K562 (cell line): ENCODE measurements around the gene OSGEP. TPM values are rescaled to one million over a fixed set of nuclear protein-coding genes. Genes with fewer than 3 reads are reported as not detected.
A peak's percentile ranks its signal among the peaks of the same experiment; 100 is the strongest.

Source experiments
- ADNP ChIP-seq: fragments of 200-800 bp; sonication (Bioruptor generic); IDR thresholded peaks from 2 replicates; pipeline ENCODE4 v1.6.1; 2016; ENCODE audit warnings: missing genetic modification characterization, missing compliant biosample characterization
- BACH1 ChIP-seq: fragments of 200-800 bp; sonication (Bioruptor generic); IDR thresholded peaks from 2 replicates; pipeline ENCODE4 v1.6.1; 2016; ENCODE audit warnings: missing genetic modification characterization, missing compliant biosample characterization
- BCL6 ChIP-seq: fragments of 250-450 bp; sonication (Bioruptor Pico); IDR thresholded peaks from 2 replicates; pipeline ENCODE4 v1.4.0; 2020
- BRF1 ChIP-seq: IDR thresholded peaks from 3 replicates; pipeline ENCODE4 v1.6.1; 2011; ENCODE audit warnings: borderline replicate concordance, mild to moderate bottlenecking; ENCODE audit not compliant: insufficient read length; ENCODE audit errors: extremely low read depth
- FOXJ2 ChIP-seq: fragments of 200-800 bp; sonication (Bioruptor generic); IDR thresholded peaks from 2 replicates; pipeline ENCODE4 v1.6.1; 2016; ENCODE audit warnings: missing genetic modification characterization, missing compliant biosample characterization
- FOXM1 ChIP-seq, 2 experiments: fragments of 450-650 bp in 1 of 2; sonication (generic) in 1 of 2; formaldehyde crosslinking in 1 of 2; IDR thresholded peaks; 2 replicates each; pipeline versions ENCODE4 v1.6.1 to v1.9.0; 2017 to 2022; ENCODE audit warnings: low read depth in 2 of 2, mild to moderate bottlenecking in 2 of 2, missing genetic modification reagents in 1 of 2, moderate library complexity in 1 of 2
- HDAC1 ChIP-seq, 2 experiments: fragments of 450-650 bp; IDR thresholded peaks; 2 replicates each; pipeline ENCODE4 v1.6.1; 2016 to 2017; ENCODE audit warnings: inconsistent platforms in 1 of 2, mild to moderate bottlenecking in 1 of 2, moderate library complexity in 1 of 2
- HSF4 ChIP-seq: fragments of 250-450 bp; sonication (Bioruptor Pico); IDR thresholded peaks from 2 replicates; pipeline ENCODE4 v2.1.2; 2022; ENCODE audit warnings: mild to moderate bottlenecking, moderate library complexity, borderline replicate concordance
- MBD2 ChIP-seq: sonication (generic); IDR thresholded peaks from 2 replicates; pipeline ENCODE4 v1.6.1; 2016; ENCODE audit warnings: low read depth, borderline replicate concordance
- NFIC ChIP-seq: fragments of 450-650 bp; IDR thresholded peaks from 2 replicates; pipeline ENCODE4 v1.6.1; 2017; ENCODE audit warnings: mild to moderate bottlenecking, inconsistent platforms
- OTX1 ChIP-seq: fragments of 450-650 bp; formaldehyde crosslinking; IDR thresholded peaks from 2 replicates; pipeline ENCODE4 v1.4.0; 2022; ENCODE audit warnings: mild to moderate bottlenecking
- RCOR1 ChIP-seq, 2 experiments: IDR thresholded peaks; 2 replicates each; pipeline ENCODE4 v1.6.1; 2012; ENCODE audit warnings: low read depth in 2 of 2, low read length in 2 of 2, borderline replicate concordance in 1 of 2, improper control_type of control experiment in 1 of 2
- SIRT6 ChIP-seq: IDR thresholded peaks from one replicate; pipeline ENCODE4 v1.6.1; 2012; ENCODE audit warnings: low read depth, mild to moderate bottlenecking, control low read depth, inconsistent platforms, low read length, moderate library complexity
- SREBF1 ChIP-seq: fragments of 150-350 bp; IDR thresholded peaks from 2 replicates; pipeline ENCODE4 v1.6.1; 2014; ENCODE audit warnings: antibody characterized with exemption, low read depth, low read length, borderline replicate concordance
- VEZF1 ChIP-seq: fragments of 200-800 bp; sonication (Bioruptor generic); IDR thresholded peaks from 2 replicates; pipeline ENCODE4 v1.6.1; 2017; ENCODE audit warnings: missing genetic modification characterization, missing compliant biosample characterization
- ZBTB11 ChIP-seq, 3 experiments: fragments of 200-800 bp in 1 of 3; fragments of 250-450 bp in 1 of 3; fragments of 450-650 bp in 1 of 3; sonication (Bioruptor Pico) in 1 of 3; sonication (Bioruptor generic) in 1 of 3; formaldehyde crosslinking in 1 of 3; IDR thresholded peaks; 2 replicates each; pipeline versions ENCODE4 v1.6.1 to v1.8.0; 2016 to 2022; ENCODE audit warnings: mild to moderate bottlenecking in 2 of 3, missing genetic modification characterization in 2 of 3, missing compliant biosample characterization in 1 of 3, moderate library complexity in 1 of 3
- ZFP36 ChIP-seq: fragments of 150-350 bp; IDR thresholded peaks from 2 replicates; pipeline ENCODE4 v1.6.1; 2018; ENCODE audit warnings: low read length, low read depth; ENCODE audit not compliant: partially characterized antibody
- ZFPM2 ChIP-seq: fragments of 250-450 bp; sonication (Bioruptor Pico); IDR thresholded peaks from 2 replicates; pipeline ENCODE4 v1.5.1; 2022; ENCODE audit warnings: mild to moderate bottlenecking
- ZNF408 ChIP-seq: fragments of 250-450 bp; sonication (Bioruptor Pico); IDR thresholded peaks from 2 replicates; pipeline ENCODE4 v1.4.0; 2020; ENCODE audit warnings: low read depth, mild to moderate bottlenecking, moderate library complexity
- polyA plus RNA-seq, 8 experiments: library from polyadenylated mRNA; depleted of rRNA in 4 of 8; stranded (reverse) in 5 of 8; unstranded in 3 of 8; fragments of >200 nt; fragmentation: Nextera tagmentation in 2 of 8; fragmentation: Illumina TruSeq in 1 of 8; extraction: Ambion mirVana in 2 of 8; extraction: Trizol in 1 of 8; gene quantifications; 2 replicates each; pipeline versions ENCODE4 v1.2.1 to v1.2.3, GENCODE V29; 2011 to 2014; ENCODE audit warnings: inconsistent platforms in 1 of 8, missing spikeins in 1 of 8
- total RNA-seq, 7 experiments: library from RNA; depleted of rRNA in 6 of 7; stranded (reverse); fragments of >200 nt in 6 of 7; fragmentation: Illumina TruSeq in 2 of 7; extraction: Trizol in 2 of 7; gene quantifications; 2 replicates each; pipeline versions ENCODE4 v1.2.1 to v1.2.3, GENCODE V29; 2011 to 2021; ENCODE audit warnings: low replicate concordance in 1 of 7
- TF ChIP-seq, protein P1 (sequence below): IDR thresholded peaks from 3 replicates; pipeline ENCODE4 v1.6.1; 2011; ENCODE audit warnings: borderline replicate concordance, mild to moderate bottlenecking, moderate library complexity; ENCODE audit not compliant: insufficient read length; ENCODE audit errors: extremely low read depth

Gene OSGEP
- total and polyA plus RNA-seq, 9 of the 15 experiments (the other 6 are each of a cell fraction or from before 2014, with no cell fraction given): 32.1 to 59.2 (median 44.1) TPM

DNA sequence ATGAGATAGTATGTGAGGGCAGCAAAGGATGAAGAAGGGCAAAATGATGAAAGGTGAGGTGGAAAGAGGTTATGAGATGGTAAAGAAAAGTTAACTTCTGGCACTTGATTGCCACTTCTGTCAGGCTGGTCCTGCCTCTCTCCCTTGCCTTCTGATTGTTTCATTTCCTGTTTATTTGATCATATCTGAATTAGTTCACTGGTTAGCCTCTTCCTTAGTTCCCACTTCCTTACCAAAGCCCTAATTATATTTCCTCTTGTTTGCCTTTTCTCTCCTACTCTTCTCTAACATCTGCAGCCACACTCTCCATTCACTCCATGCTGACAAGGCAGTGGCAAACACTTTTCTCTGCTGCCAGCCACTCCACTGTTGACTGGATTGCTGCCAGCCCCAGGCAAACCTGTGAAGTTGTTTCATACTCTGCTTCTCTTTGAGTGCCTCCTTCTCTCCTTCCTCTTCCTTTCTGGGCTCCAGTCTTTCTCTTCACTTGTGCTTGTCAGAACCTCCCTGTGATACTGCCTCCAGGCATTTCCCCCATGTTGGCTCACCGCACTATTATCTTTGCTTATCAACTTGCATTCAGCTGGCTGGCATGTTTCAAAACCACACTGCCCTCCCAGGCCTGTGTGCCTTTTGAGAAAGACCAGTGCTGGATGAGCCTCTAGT lies 22.7 kb upstream of the OSGEP start (continued):
- TF ChIP-seq ZFPM2 (CRISPR knock-in tag) (no peak), RCOR1 (IDR thresholded peaks at IDR 0.05; ENCODE audit: borderline replicate concordance in 1 of 2, low read depth in 2 of 2, low read length in 2 of 2) (0 out of 4 replicates have a peak, but pooled peaks of 1 of the 2 experiments have one; percentile 32), HDAC1 (IDR thresholded peaks at IDR 0.05) (no peak), FOXM1 (IDR thresholded peaks at IDR 0.05; ENCODE audit: low read depth) (no peak), FOXM1 (CRISPR knock-in tag; IDR thresholded peaks at IDR 0.05; ENCODE audit: low read depth) (no peak), BCL6 (CRISPR knock-in tag) (no peak), OTX1 (CRISPR knock-in tag) (no peak), HSF4 (CRISPR knock-in tag) (no peak; the same call in 1 of the 2 replicates), ADNP (tag) (peak; percentile 54), ZNF408 (CRISPR knock-in tag) (no peak), ZBTB11 (CRISPR knock-in tag; IDR thresholded peaks at IDR 0.05) (no peak), MBD2 (no peak), BRF1 (no peak), FOXJ2 (tag) (no peak), VEZF1 (CRISPR knock-in tag) (peak; percentile 39; the same call in 1 of the 2 replicates), NFIC (peak; percentile 59), BACH1 (no peak), SREBF1 (no peak), ZFP36 (no peak), SIRT6 (no peak)
- TF ChIP-seq, protein P1, sequence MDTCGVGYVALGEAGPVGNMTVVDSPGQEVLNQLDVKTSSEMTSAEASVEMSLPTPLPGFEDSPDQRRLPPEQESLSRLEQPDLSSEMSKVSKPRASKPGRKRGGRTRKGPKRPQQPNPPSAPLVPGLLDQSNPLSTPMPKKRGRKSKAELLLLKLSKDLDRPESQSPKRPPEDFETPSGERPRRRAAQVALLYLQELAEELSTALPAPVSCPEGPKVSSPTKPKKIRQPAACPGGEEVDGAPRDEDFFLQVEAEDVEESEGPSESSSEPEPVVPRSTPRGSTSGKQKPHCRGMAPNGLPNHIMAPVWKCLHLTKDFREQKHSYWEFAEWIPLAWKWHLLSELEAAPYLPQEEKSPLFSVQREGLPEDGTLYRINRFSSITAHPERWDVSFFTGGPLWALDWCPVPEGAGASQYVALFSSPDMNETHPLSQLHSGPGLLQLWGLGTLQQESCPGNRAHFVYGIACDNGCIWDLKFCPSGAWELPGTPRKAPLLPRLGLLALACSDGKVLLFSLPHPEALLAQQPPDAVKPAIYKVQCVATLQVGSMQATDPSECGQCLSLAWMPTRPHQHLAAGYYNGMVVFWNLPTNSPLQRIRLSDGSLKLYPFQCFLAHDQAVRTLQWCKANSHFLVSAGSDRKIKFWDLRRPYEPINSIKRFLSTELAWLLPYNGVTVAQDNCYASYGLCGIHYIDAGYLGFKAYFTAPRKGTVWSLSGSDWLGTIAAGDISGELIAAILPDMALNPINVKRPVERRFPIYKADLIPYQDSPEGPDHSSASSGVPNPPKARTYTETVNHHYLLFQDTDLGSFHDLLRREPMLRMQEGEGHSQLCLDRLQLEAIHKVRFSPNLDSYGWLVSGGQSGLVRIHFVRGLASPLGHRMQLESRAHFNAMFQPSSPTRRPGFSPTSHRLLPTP: no peak
